ENCODE data around the gene PLEKHM2.
A peak's percentile ranks its signal among the peaks of the same experiment; 100 is the strongest.
"Not testable (repeated sequence)": the region's sequence is repeated elsewhere in the genome, so short reads cannot be mapped to it uniquely, and the experiment has no call there.

PLEKHM2 gene

GRCh38 chr1:15684042-15684461, at the start of gene PLEKHM2:
Gene PLEKHM2, plus strand, starts transcription at chr1:15684320. Its CDS starts 239 bp downstream, at chr1:15684559.
- peak; percentile 2 for DNase-seq (ENCODE audit: low read depth, low spot score)

GRCh38 chr1:15636436-15636835, 47.7 kb upstream of the PLEKHM2 start:
- DNase-seq (ENCODE audit: low read depth, low spot score): no peak

- DNase-seq (ENCODE audit: low read depth, low spot score): no peak
Observed at GRCh38 chr1:15637826-15638225, 46.3 kb upstream of the PLEKHM2 start.

- DNase-seq (ENCODE audit: low read depth, low spot score): no peak
Observed at GRCh38 chr1:15639262-15639661, 44.9 kb upstream of the PLEKHM2 start.

GRCh38 chr1:15639931-15640330, 44.2 kb upstream of the PLEKHM2 start:
- DNase-seq (ENCODE audit: low read depth, low spot score): no peak

GRCh38 chr1:15640667-15641066, 43.5 kb upstream of the PLEKHM2 start:
- no peak for DNase-seq (ENCODE audit: low read depth, low spot score)

- DNase-seq (ENCODE audit: low read depth, low spot score): no peak
Observed at GRCh38 chr1:15649937-15650336, 34.2 kb upstream of the PLEKHM2 start.

GRCh38 chr1:15650433-15650832, 33.7 kb upstream of the PLEKHM2 start:
- DNase-seq (ENCODE audit: low read depth, low spot score): no peak

GRCh38 chr1:15652130-15652529, 32.0 kb upstream of the PLEKHM2 start:
- DNase-seq (ENCODE audit: low read depth, low spot score): not testable (repeated sequence)

- no peak for DNase-seq (ENCODE audit: low read depth, low spot score)
Observed at GRCh38 chr1:15654091-15654690, 29.9 kb upstream of the PLEKHM2 start.

GRCh38 chr1:15656464-15656863, 27.7 kb upstream of the PLEKHM2 start:
- no peak for DNase-seq (ENCODE audit: low read depth, low spot score)

- no peak for DNase-seq (ENCODE audit: low read depth, low spot score)
Observed at GRCh38 chr1:15657021-15657420, 27.1 kb upstream of the PLEKHM2 start.

- no peak for DNase-seq (ENCODE audit: low read depth, low spot score)
Observed at GRCh38 chr1:15660151-15660550, 24.0 kb upstream of the PLEKHM2 start.

- no peak for DNase-seq (ENCODE audit: low read depth, low spot score)
Observed at GRCh38 chr1:15662477-15662876, 21.6 kb upstream of the PLEKHM2 start.

- DNase-seq (ENCODE audit: low read depth, low spot score): no peak
Observed at GRCh38 chr1:15663925-15664324, 20.2 kb upstream of the PLEKHM2 start.

GRCh38 chr1:15667362-15667761, 16.8 kb upstream of the PLEKHM2 start:
- DNase-seq (ENCODE audit: low read depth, low spot score): no peak

GRCh38 chr1:15668089-15668754, 15.9 kb upstream of the PLEKHM2 start:
- no peak for DNase-seq (ENCODE audit: low read depth, low spot score)

- no peak for DNase-seq (ENCODE audit: low read depth, low spot score)
Observed at GRCh38 chr1:15669074-15669473, 15.0 kb upstream of the PLEKHM2 start.

- no peak for DNase-seq (ENCODE audit: low read depth, low spot score)
Observed at GRCh38 chr1:15669864-15670263, 14.3 kb upstream of the PLEKHM2 start.

GRCh38 chr1:15671430-15671829, 12.7 kb upstream of the PLEKHM2 start:
- DNase-seq (ENCODE audit: low read depth, low spot score): no peak

GRCh38 chr1:15674386-15675159, 9.5 kb upstream of the PLEKHM2 start:
- no peak for DNase-seq (ENCODE audit: low read depth, low spot score)

- DNase-seq (ENCODE audit: low read depth, low spot score): no peak
Observed at GRCh38 chr1:15676010-15676409, 8.1 kb upstream of the PLEKHM2 start.

Data from activated CD4-positive, CD25-positive, alpha-beta regulatory T cell treated with anti-CD3 and anti-CD28 coated beads, Interleukin-2, amount 50 U/mL, for 16 hours (primary cell).